ENCODE results near the gene OPRL1. TPM values are rescaled to one million over a fixed set of nuclear protein-coding genes. Genes with fewer than 3 reads are reported as not detected.
A peak's percentile ranks its signal among the peaks of the same experiment; 100 is the strongest.

OPRL1 gene
- polyA plus RNA-seq, 1 donor: 0.81 TPM

- Histone ChIP-seq H3K27ac (ENCODE audit: low read length) (no peak overlapping the region), H3K4me3 (ENCODE audit: low read length) (no peak overlapping the region), H3K4me1 (ENCODE audit: control insufficient read depth, insufficient read depth, low read length) (peaks cover 10% of the 10 kb centered on the region), H3K36me3 (ENCODE audit: control insufficient read depth, insufficient read depth, low read length) (no peaks in the 10 kb centered on the region), H3K9me3 (ENCODE audit: control insufficient read depth, low read depth, low read length) (no peaks in the 10 kb centered on the region), H3K27me3 (ENCODE audit: control insufficient read depth, insufficient read depth, low read length) (peaks cover 50% of the 10 kb centered on the region)
- peak; percentile 56 to 63 for DNase-seq
- no CpG with 5 or more reads among the region's 33 CpGs for WGBS (ENCODE audit: insufficient coverage, low lambda C conversion rate)
These were observed 22.0 kb upstream of the OPRL1 start for GRCh38 chr20:64057628-64058498.

DNA sequence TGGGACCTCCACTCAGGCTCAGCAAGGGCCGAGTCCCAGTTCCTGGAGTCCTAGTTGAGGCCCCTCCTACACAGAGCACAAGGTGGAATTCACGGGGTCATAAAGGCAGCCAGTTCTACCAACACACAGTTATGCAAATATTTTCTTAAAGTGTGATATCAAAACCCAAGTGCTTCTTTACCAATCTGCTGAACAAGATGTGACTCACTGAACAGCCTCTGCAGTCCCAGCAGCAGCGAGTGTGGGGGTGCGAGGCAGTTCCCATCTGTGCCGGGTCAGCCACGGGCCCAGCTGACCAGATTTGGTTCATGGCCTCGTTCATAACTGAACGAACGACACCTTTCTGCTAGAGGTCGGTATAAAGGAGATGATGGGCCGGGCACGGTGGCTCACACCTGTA, 21.3 kb upstream of the OPRL1 start:
- no peaks in the 10 kb centered on the region for H3K36me3 ChIP-seq (ENCODE audit: control insufficient read depth, insufficient read depth, low read length)
- peaks cover 10% of the 10 kb centered on the region for H3K4me1 ChIP-seq (ENCODE audit: control insufficient read depth, insufficient read depth, low read length)
- no peak overlapping the region for H3K27ac ChIP-seq (ENCODE audit: low read length)
- no CpG with 5 or more reads among the region's 12 CpGs for WGBS (ENCODE audit: insufficient coverage, low lambda C conversion rate)
- H3K4me3 ChIP-seq (ENCODE audit: low read length): no peak overlapping the region
- peaks cover 44% of the 10 kb centered on the region for H3K27me3 ChIP-seq (ENCODE audit: control insufficient read depth, insufficient read depth, low read length)
- DNase-seq: no peak
- H3K9me3 ChIP-seq (ENCODE audit: control insufficient read depth, low read depth, low read length): no peaks in the 10 kb centered on the region

GRCh38 chr20:64062276-64062595, 17.6 kb upstream of the OPRL1 start:
- Histone ChIP-seq H3K27ac (ENCODE audit: low read length) (peak overlapping the region; percentile 84), H3K4me1 (ENCODE audit: control insufficient read depth, insufficient read depth, low read length) (peaks cover 25% of the 10 kb centered on the region), H3K27me3 (ENCODE audit: control insufficient read depth, insufficient read depth, low read length) (peaks cover 9% of the 10 kb centered on the region), H3K4me3 (ENCODE audit: low read length) (peak overlapping the region; percentile 49), H3K36me3 (ENCODE audit: control insufficient read depth, insufficient read depth, low read length) (no peaks in the 10 kb centered on the region), H3K9me3 (ENCODE audit: control insufficient read depth, low read depth, low read length) (no peaks in the 10 kb centered on the region)
- DNase-seq: no peak
- no CpG with 5 or more reads among the region's 5 CpGs for WGBS (ENCODE audit: insufficient coverage, low lambda C conversion rate)

- WGBS (ENCODE audit: insufficient coverage, low lambda C conversion rate): no CpG with 5 or more reads among the region's 85 CpGs
- peak; percentile 97 to 98 for DNase-seq
- peaks cover 25% of the 10 kb centered on the region for H3K4me1 ChIP-seq (ENCODE audit: control insufficient read depth, insufficient read depth, low read length)
- H3K36me3 ChIP-seq (ENCODE audit: control insufficient read depth, insufficient read depth, low read length): no peaks in the 10 kb centered on the region
- peak within 1 kb of the TSS; percentile 84 for H3K27ac ChIP-seq (ENCODE audit: low read length)
- H3K4me3 ChIP-seq (ENCODE audit: low read length): peak within 1 kb of the TSS; percentile 85
- no peaks in the 10 kb centered on the region for H3K9me3 ChIP-seq (ENCODE audit: control insufficient read depth, low read depth, low read length)
- peaks cover 5% of the 10 kb centered on the region for H3K27me3 ChIP-seq (ENCODE audit: control insufficient read depth, insufficient read depth, low read length)
These were observed 17.1 kb upstream of the OPRL1 start, which contains the start of gene TCEA2 for GRCh38 chr20:64062596-64063388. Gene TCEA2, plus strand, starts transcription at chr20:64063198. Its CDS starts 115 bp downstream, at chr20:64063313.

DNA sequence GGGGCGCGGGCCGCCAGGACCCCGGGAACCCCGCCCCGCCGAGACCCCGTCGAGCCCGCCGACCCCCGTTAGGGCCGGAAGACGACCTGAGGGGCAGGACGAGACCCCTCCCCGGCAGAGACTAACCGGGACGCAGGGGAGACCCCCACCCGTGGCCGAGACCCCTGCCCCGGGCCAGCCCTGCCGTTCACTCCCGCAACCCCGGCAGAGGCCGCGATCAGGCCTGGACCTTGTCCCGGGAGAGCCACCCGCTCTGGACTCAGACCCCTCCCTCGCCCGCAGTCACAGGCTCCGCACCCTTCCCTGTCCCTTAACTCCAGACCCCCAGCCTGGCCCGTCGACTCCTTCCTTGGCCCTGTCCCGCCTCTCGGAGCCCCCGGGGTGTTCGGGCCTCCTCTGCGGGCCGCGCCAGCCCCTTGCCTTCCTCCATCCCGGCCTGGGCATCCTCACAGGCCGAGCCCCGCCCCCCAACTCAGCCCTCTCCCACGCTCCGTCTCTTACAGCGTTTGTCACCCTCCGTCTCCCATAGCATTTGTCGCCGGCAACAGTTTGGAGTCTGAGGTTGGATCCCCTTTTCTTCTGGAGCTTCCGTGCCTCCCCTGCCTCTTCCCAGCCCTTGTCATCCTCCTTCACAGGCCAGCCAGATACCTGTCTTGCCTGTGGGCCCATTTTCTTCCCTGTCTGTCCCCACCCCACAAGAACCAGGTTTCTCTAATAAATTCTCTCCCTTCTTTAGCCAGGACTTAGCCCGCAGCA, 16.3 kb upstream of the OPRL1 start:
- Histone ChIP-seq H3K4me1 (ENCODE audit: control insufficient read depth, insufficient read depth, low read length) (peaks cover 25% of the 10 kb centered on the region), H3K27me3 (ENCODE audit: control insufficient read depth, insufficient read depth, low read length) (peaks cover under 1% of the 10 kb centered on the region), H3K9me3 (ENCODE audit: control insufficient read depth, low read depth, low read length) (no peaks in the 10 kb centered on the region), H3K27ac (ENCODE audit: low read length) (no peak overlapping the region), H3K36me3 (ENCODE audit: control insufficient read depth, insufficient read depth, low read length) (no peaks in the 10 kb centered on the region), H3K4me3 (ENCODE audit: low read length) (peak overlapping the region; percentile 85)
- WGBS (ENCODE audit: insufficient coverage, low lambda C conversion rate): no CpG with 5 or more reads among the region's 51 CpGs
- DNase-seq: peak in 1 of 2 donors; percentile 59

DNA sequence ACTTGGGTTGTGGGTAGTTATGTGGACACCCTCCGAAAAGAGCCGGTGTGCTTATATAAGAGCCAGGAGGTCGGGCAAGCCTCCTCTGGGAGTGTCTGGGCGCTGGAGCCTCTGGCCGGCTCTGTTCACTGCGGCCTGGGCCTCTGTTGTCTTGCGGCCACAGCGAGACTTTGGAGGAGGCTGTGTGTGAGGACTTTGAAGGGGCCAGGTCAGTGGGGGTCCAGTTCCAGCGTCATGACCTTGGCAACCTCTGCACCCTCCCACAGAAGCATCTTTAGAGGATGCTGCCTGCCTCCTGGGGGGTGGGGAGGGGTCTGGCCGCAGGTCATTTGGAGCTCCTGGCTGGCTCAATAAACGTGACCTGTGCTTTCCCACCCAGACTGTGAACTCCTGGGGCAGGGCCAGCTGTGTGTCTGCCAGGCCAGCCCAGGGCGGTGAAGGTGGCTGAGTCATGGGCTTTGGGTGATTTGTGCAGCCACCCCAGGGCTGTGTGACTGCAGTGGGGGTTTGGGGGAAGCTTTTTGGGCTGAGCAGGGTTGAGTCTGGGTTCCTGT, 15.7 kb upstream of the OPRL1 start:
- no peak for DNase-seq
- WGBS (ENCODE audit: insufficient coverage, low lambda C conversion rate): no CpG with 5 or more reads among the region's 12 CpGs
- Histone ChIP-seq H3K36me3 (ENCODE audit: control insufficient read depth, insufficient read depth, low read length) (no peaks in the 10 kb centered on the region), H3K27me3 (ENCODE audit: control insufficient read depth, insufficient read depth, low read length) (no peaks in the 10 kb centered on the region), H3K27ac (ENCODE audit: low read length) (no peak overlapping the region), H3K4me1 (ENCODE audit: control insufficient read depth, insufficient read depth, low read length) (peaks cover 25% of the 10 kb centered on the region), H3K9me3 (ENCODE audit: control insufficient read depth, low read depth, low read length) (no peaks in the 10 kb centered on the region), H3K4me3 (ENCODE audit: low read length) (peak overlapping the region; percentile 85)

DNA sequence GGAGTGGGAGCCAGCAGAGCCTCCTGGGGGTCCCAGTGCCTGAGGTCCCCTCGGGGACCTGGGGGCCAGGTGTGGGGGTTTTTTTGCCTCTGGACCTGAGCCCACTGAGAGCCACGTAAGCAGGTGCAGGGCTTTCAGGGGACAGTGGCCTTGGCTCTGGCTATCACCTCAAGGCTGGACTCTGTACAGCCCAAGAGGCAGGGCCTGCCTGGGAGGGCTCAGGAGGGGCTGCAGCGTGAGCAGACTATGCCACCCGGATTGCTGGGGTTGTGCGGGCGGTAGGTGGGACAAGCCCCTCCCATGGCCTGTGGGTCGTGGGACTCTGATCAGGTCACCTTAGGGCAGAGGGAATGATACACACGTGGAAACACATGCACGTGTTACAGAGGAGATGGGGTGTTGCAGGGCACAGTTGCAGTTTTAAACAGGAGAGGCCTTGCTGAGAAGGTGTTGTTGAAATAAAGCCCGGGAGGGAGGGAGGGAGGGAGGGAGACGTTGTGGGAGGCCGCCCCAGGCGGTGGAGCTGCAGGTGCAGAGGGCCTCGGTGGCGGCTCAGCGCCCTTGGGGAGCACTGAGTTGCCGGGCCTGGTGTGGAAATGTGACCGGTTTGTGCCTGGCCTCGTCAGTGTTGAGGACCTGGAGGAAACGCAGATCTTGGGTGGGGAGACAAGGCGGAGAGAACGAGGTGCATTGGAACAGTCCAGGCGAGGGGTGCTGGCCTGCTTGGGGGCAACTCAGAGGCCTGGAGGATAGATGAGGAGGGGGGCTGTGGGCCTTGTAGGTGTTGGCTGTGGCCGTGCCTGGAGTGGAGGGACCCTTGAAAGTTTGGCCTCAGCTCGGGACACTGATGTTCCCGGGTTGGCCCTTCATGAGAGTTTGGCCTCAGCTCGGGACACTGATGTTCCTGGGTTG, 14.6 kb upstream of the OPRL1 start:
- Histone ChIP-seq H3K27me3 (ENCODE audit: control insufficient read depth, insufficient read depth, low read length) (no peaks in the 10 kb centered on the region), H3K36me3 (ENCODE audit: control insufficient read depth, insufficient read depth, low read length) (no peaks in the 10 kb centered on the region), H3K9me3 (ENCODE audit: control insufficient read depth, low read depth, low read length) (no peaks in the 10 kb centered on the region), H3K4me3 (ENCODE audit: low read length) (no peak overlapping the region), H3K27ac (ENCODE audit: low read length) (no peak overlapping the region), H3K4me1 (ENCODE audit: control insufficient read depth, insufficient read depth, low read length) (peaks cover 25% of the 10 kb centered on the region)
- WGBS (ENCODE audit: insufficient coverage, low lambda C conversion rate): no CpG with 5 or more reads among the region's 27 CpGs
- no peak for DNase-seq

GRCh38 chr20:64065974-64066343, 13.9 kb upstream of the OPRL1 start:
- peak in 1 of 2 donors; percentile 49 for DNase-seq
- Histone ChIP-seq H3K36me3 (ENCODE audit: control insufficient read depth, insufficient read depth, low read length) (no peaks in the 10 kb centered on the region), H3K4me3 (ENCODE audit: low read length) (no peak overlapping the region), H3K27ac (ENCODE audit: low read length) (no peak overlapping the region), H3K4me1 (ENCODE audit: control insufficient read depth, insufficient read depth, low read length) (peaks cover 25% of the 10 kb centered on the region), H3K9me3 (ENCODE audit: control insufficient read depth, low read depth, low read length) (no peaks in the 10 kb centered on the region), H3K27me3 (ENCODE audit: control insufficient read depth, insufficient read depth, low read length) (no peaks in the 10 kb centered on the region)
- no CpG with 5 or more reads among the region's 5 CpGs for WGBS (ENCODE audit: insufficient coverage, low lambda C conversion rate)

- Histone ChIP-seq H3K36me3 (ENCODE audit: control insufficient read depth, insufficient read depth, low read length) (no peaks in the 10 kb centered on the region), H3K9me3 (ENCODE audit: control insufficient read depth, low read depth, low read length) (no peaks in the 10 kb centered on the region), H3K27ac (ENCODE audit: low read length) (no peak overlapping the region), H3K4me3 (ENCODE audit: low read length) (no peak overlapping the region), H3K4me1 (ENCODE audit: control insufficient read depth, insufficient read depth, low read length) (peaks cover 23% of the 10 kb centered on the region), H3K27me3 (ENCODE audit: control insufficient read depth, insufficient read depth, low read length) (no peaks in the 10 kb centered on the region)
- WGBS (ENCODE audit: insufficient coverage, low lambda C conversion rate): no CpG with 5 or more reads among the region's 6 CpGs
- DNase-seq: no peak
These were observed 12.8 kb upstream of the OPRL1 start for GRCh38 chr20:64067005-64067632.

All from large intestine (tissue), 3 donors.